Activated CD4-positive, alpha-beta T cell treated with anti-CD3 and anti-CD28 coated beads, Interleukin-2, amount 10 ng/mL, durations not matched to agents 24 days and 14 days (primary cell): ENCODE results near the gene PACC1. TPM values are rescaled to one million over a fixed set of nuclear protein-coding genes. Genes with fewer than 3 reads are reported as not detected.

ENCODE experiments used
- DNase-seq: peaks from one replicate; pipeline ENCODE4 v3.0.0; 2022
- H3K27ac Mint-ChIP-seq: one replicate; pipeline ENCODE4 v1.8.0; 2022; ENCODE audit warnings: mild to moderate bottlenecking, mixed read lengths
- H3K27me3 Mint-ChIP-seq: one replicate; pipeline ENCODE4 v1.8.0; 2022; ENCODE audit warnings: mixed read lengths
- H3K36me3 Mint-ChIP-seq: one replicate; pipeline ENCODE4 v1.8.0; 2022; ENCODE audit warnings: low read depth, mild to moderate bottlenecking, mixed read lengths
- H3K4me1 Mint-ChIP-seq: one replicate; pipeline ENCODE4 v1.8.0; 2021; ENCODE audit warnings: mixed read lengths
- H3K4me3 Mint-ChIP-seq: one replicate; pipeline ENCODE4 v1.8.0; 2022; ENCODE audit warnings: mild to moderate bottlenecking, moderate library complexity, mixed read lengths
- H3K9me3 Mint-ChIP-seq: one replicate; pipeline ENCODE4 v1.8.0; 2021; ENCODE audit warnings: mixed read lengths
- intact Hi-C: fragments of 100-400 bp; cut with micrococcal nuclease; formaldehyde crosslinking; loops from one replicate; pipeline ENCODE4 v1.15.1; 2023
- total RNA-seq: library from RNA; stranded (reverse); gene quantifications from 2 replicates; pipeline ENCODE4 v1.2.3, GENCODE V29; 2022

The PACC1 gene
- total RNA-seq, 1 donor from 2014 or later, result 19.4 TPM

GRCh38 chr1:212431644-212432043 lies 17.0 kb upstream of the PACC1 start:
- H3K27me3 Mint-ChIP-seq, result peaks cover 7% of the 10 kb centered on the region
- intact Hi-C loops, result loop anchor here (1.0 to 5.0 kb wide), 4 partner anchors 17 to 394 kb away; partner anchors contain the start of genes ATF3, DTL, INTS7 and PACC1
- DNase-seq, result no peak
- peaks cover 3% of the 10 kb centered on the region for H3K36me3 Mint-ChIP-seq
- H3K27ac Mint-ChIP-seq, result peak overlapping the region; percentile 68
- H3K9me3 Mint-ChIP-seq, result no peaks in the 10 kb centered on the region
- peaks cover 26% of the 10 kb centered on the region for H3K4me1 Mint-ChIP-seq
- peak overlapping the region; percentile 50 for H3K4me3 Mint-ChIP-seq

DNA sequence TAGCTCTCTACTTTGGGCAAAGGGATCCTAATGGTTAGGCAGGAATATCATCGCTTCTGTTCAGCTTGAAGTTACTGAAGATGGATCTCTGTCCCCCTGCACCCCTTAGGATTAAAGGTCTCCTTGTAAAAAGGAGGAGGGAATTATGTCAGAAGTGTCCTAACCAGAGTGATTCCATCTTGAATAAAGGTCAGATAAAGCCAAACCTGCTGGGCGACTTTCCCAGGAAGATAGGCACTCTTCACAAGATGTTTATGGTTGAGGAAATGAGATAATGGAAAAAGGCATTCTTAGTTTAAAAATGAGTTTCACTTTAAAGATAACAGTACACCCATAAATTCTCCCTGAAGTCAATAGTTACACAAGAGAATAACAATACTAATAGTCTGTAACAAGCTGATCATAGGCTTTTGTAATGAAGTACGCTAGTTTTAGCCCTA lies 16.3 kb upstream of the PACC1 start:
- H3K36me3 Mint-ChIP-seq, result peaks cover 3% of the 10 kb centered on the region
- intact Hi-C loops, result loop anchor here (5.0 kb wide), 2 partner anchors 176 to 394 kb away; partner anchors contain the start of genes ATF3, DTL and INTS7
- peaks cover 7% of the 10 kb centered on the region for H3K27me3 Mint-ChIP-seq
- peaks cover 26% of the 10 kb centered on the region for H3K4me1 Mint-ChIP-seq
- no peak overlapping the region for H3K4me3 Mint-ChIP-seq
- no peak for DNase-seq
- H3K27ac Mint-ChIP-seq, result no peak overlapping the region
- no peaks in the 10 kb centered on the region for H3K9me3 Mint-ChIP-seq

- H3K27me3 Mint-ChIP-seq, result peaks cover 7% of the 10 kb centered on the region
- H3K36me3 Mint-ChIP-seq, result peaks cover 3% of the 10 kb centered on the region
- H3K27ac Mint-ChIP-seq, result no peak overlapping the region
- H3K4me1 Mint-ChIP-seq, result peaks cover 26% of the 10 kb centered on the region
- H3K4me3 Mint-ChIP-seq, result no peak overlapping the region
- no peak for DNase-seq
- intact Hi-C loops, result loop anchor here (5.0 kb wide), 2 partner anchors 177 to 393 kb away; partner anchors contain the start of genes ATF3, DTL and INTS7
- H3K9me3 Mint-ChIP-seq, result no peaks in the 10 kb centered on the region
Observed at GRCh38 chr1:212430416-212430815, 15.7 kb upstream of the PACC1 start.

DNA sequence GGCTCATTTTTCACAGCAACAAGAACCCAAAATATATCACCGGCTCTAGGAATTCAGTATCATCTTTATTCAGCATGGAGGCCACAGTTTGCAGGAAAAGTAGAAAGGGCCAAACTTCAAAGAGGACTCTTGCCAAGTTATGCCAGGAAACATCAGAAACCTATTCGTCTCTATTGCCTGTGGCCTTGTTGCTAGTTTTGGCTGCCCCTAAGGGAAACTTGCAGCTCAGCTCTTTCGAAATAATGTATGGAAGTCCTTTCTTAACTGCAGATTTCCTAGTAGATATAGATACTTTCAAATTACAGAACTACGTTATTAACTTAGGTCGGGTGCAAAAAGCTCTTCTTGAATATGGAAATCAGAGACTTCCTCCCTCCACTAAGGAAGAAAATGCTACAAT lies 13.8 kb upstream of the PACC1 start:
- no peak overlapping the region for H3K4me3 Mint-ChIP-seq
- H3K36me3 Mint-ChIP-seq, result no peaks in the 10 kb centered on the region
- no peaks in the 10 kb centered on the region for H3K9me3 Mint-ChIP-seq
- peaks cover 16% of the 10 kb centered on the region for H3K4me1 Mint-ChIP-seq
- no peak overlapping the region for H3K27ac Mint-ChIP-seq
- DNase-seq, result no peak
- H3K27me3 Mint-ChIP-seq, result peaks cover 21% of the 10 kb centered on the region
- intact Hi-C loops, result no loop called here

- Mint-ChIP-seq H3K27ac (no peak overlapping the region), H3K4me1 (no peaks in the 10 kb centered on the region), H3K36me3 (no peaks in the 10 kb centered on the region), H3K9me3 (no peaks in the 10 kb centered on the region), H3K4me3 (no peak overlapping the region), H3K27me3 (peaks cover 28% of the 10 kb centered on the region)
- DNase-seq, result no peak
- intact Hi-C loops, result no loop called here
Observed at GRCh38 chr1:212423879-212424278, 9.2 kb upstream of the PACC1 start.

- Mint-ChIP-seq H3K27me3 (peaks cover 23% of the 10 kb centered on the region), H3K4me1 (no peaks in the 10 kb centered on the region), H3K27ac (no peak overlapping the region), H3K36me3 (no peaks in the 10 kb centered on the region), H3K4me3 (no peak overlapping the region), H3K9me3 (no peaks in the 10 kb centered on the region)
- DNase-seq, result no peak
- intact Hi-C loops, result no loop called here
Observed at GRCh38 chr1:212421165-212421564, 6.5 kb upstream of the PACC1 start.

DNA sequence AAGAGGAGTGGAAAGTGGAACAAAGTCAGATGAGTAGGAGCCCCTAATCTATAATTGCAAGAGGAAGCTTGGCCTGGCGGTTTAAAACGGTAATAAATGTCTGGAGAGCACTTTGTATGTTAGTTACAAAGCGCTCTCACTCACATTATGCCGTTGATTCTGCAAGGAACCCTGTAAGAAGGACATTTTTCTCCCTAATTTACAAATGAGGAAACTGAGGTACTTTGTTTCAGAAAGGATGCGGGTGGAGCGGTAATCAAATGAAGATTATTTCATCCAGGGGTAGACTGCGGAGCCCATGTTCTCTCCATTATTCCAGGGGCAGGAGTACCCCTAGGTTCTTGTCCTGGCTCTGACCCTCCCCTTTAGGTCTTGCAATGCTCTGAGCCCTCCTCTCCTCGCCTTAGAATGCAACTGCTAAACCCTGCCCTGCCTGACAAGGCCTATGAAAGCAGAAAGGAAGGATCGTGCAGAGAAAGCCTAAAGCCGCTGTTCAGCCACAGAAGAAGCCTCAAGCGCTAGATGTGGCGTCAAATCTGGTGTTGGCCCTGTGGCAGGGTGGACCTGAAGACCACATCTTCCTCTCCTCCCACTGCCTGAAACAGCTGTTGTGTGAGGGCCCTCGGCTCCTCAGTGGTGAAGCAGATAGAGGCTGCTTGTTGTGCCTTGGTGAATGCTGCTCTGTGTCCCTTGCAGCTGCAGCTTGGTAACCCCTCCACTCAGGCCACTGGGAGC lies 588 bp upstream of the PACC1 start:
- H3K9me3 Mint-ChIP-seq, result no peaks in the 10 kb centered on the region
- no peak for DNase-seq
- peak overlapping the region; percentile 99 for H3K4me3 Mint-ChIP-seq
- peaks cover 25% of the 10 kb centered on the region for H3K4me1 Mint-ChIP-seq
- H3K27me3 Mint-ChIP-seq, result no peaks in the 10 kb centered on the region
- peak overlapping the region; percentile 96 for H3K27ac Mint-ChIP-seq
- intact Hi-C loops, result no loop called here
- peaks cover 25% of the 10 kb centered on the region for H3K36me3 Mint-ChIP-seq

DNA sequence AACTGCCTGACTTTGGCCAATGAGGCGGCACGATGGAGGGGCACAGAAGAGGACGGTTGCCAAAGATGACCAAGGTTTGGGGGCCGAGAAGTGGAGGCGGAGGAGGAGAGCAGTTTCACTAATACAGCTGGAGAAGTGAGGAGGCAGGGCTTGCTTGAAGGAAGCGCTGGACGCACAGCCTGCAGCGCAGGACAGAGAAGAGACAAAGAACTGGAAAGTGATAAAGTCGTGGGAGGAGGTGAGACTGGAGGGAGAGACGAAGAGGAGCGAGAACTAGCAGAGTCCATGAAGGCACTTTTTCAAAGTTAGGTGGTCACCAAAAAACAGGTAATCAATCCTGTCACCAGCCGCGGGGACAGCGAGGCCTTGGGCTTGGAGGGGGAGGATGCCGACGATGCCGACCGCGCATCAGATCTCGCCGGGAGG lies 771 bp downstream of the PACC1 start:
- Mint-ChIP-seq H3K4me3 (peak overlapping the region; percentile 99), H3K9me3 (no peaks in the 10 kb centered on the region), H3K36me3 (peaks cover 38% of the 10 kb centered on the region), H3K4me1 (peaks cover 25% of the 10 kb centered on the region), H3K27me3 (no peaks in the 10 kb centered on the region), H3K27ac (peak overlapping the region; percentile 96)
- intact Hi-C loops, result loop anchor here (1.0 kb wide), 1 partner anchor 18 kb away; the partner anchor contains the start of gene NENF
- no peak for DNase-seq

- no peaks in the 10 kb centered on the region for H3K9me3 Mint-ChIP-seq
- no peaks in the 10 kb centered on the region for H3K27me3 Mint-ChIP-seq
- intact Hi-C loops, result no loop called here
- H3K4me3 Mint-ChIP-seq, result no peak overlapping the region
- H3K36me3 Mint-ChIP-seq, result peaks cover 46% of the 10 kb centered on the region
- peaks cover 25% of the 10 kb centered on the region for H3K4me1 Mint-ChIP-seq
- no peak overlapping the region for H3K27ac Mint-ChIP-seq
- no peak for DNase-seq
Observed at GRCh38 chr1:212412374-212412773, 2.3 kb downstream of the PACC1 start.

- no peak for DNase-seq
- H3K4me3 Mint-ChIP-seq, result no peak overlapping the region
- H3K4me1 Mint-ChIP-seq, result peaks cover 25% of the 10 kb centered on the region
- peaks cover 56% of the 10 kb centered on the region for H3K36me3 Mint-ChIP-seq
- no peak overlapping the region for H3K27ac Mint-ChIP-seq
- H3K9me3 Mint-ChIP-seq, result no peaks in the 10 kb centered on the region
- H3K27me3 Mint-ChIP-seq, result no peaks in the 10 kb centered on the region
- intact Hi-C loops, result no loop called here
Observed at GRCh38 chr1:212410231-212410820, 4.4 kb downstream of the PACC1 start.

DNA sequence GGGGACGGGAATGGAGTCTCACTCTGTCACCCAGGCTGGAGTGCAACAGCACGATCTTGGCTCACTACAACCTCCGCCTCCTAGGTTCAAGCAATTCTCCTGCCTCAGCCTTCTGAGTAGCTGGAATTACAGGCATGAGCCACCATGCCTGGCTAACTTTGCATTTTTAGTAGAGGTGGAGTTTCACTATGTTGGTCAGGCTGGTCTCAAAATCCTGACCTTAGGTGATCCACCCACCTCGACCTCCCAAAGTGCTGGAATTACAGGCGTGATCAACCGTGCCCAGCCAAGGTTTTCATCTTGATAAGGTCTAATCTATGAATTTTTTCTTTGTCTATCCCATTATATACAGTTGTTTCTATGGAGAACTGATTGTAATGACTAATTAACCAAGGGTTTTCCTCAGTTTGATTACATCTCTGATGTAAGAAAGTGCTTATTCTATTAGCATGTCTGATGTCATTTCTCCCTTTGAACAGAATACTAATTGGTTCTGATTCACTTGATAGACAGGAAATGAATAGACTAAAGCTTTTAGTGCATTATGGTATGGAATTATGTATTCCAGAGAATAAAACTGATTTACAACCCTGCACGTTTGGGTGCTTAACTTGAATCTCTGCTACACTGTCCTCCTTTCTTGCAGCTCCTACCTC lies 11.9 kb downstream of the PACC1 start:
- H3K27me3 Mint-ChIP-seq, result no peaks in the 10 kb centered on the region
- no peak overlapping the region for H3K4me3 Mint-ChIP-seq
- no peak for DNase-seq
- intact Hi-C loops, result no loop called here
- peaks cover 8% of the 10 kb centered on the region for H3K4me1 Mint-ChIP-seq
- H3K36me3 Mint-ChIP-seq, result peaks cover 55% of the 10 kb centered on the region
- no peaks in the 10 kb centered on the region for H3K9me3 Mint-ChIP-seq
- H3K27ac Mint-ChIP-seq, result no peak overlapping the region

- Mint-ChIP-seq H3K4me1 (peaks cover 8% of the 10 kb centered on the region), H3K4me3 (no peak overlapping the region), H3K27me3 (no peaks in the 10 kb centered on the region), H3K9me3 (no peaks in the 10 kb centered on the region), H3K36me3 (peaks cover 57% of the 10 kb centered on the region), H3K27ac (no peak overlapping the region)
- intact Hi-C loops, result no loop called here
- no peak for DNase-seq
Observed at GRCh38 chr1:212401838-212402582, 12.7 kb downstream of the PACC1 start.

DNA sequence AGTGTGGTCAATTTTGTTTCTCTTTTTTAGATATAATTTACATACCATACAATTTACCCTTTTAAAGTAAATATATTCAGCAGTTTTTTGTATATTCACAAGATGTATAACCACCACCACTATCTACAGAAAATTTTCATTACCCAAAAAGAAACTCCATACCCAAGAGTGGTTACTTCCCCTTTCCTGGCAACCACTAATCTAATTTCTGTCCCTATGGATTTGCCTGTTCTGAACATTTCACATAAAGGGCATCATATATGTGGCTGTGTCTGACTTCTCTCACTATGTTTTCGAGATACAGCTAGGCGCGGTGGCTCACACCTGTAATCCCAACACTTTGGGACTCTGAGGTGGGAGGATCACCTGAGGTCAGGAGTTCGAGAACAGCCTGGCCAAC lies 13.6 kb downstream of the PACC1 start:
- no peaks in the 10 kb centered on the region for H3K27me3 Mint-ChIP-seq
- no peak for DNase-seq
- no peak overlapping the region for H3K27ac Mint-ChIP-seq
- H3K4me1 Mint-ChIP-seq, result peaks cover 8% of the 10 kb centered on the region
- peaks cover 60% of the 10 kb centered on the region for H3K36me3 Mint-ChIP-seq
- no peak overlapping the region for H3K4me3 Mint-ChIP-seq
- intact Hi-C loops, result no loop called here
- H3K9me3 Mint-ChIP-seq, result no peaks in the 10 kb centered on the region
